Glomerular visceral epithelial cell (primary cell): ENCODE results near the gene GTSF1L.

Experiments used
- DNase-seq: peaks from one replicate; pipeline ENCODE4 v3.0.0-alpha.2; 2016; ENCODE audit errors: extremely low spot score

Gene GTSF1L

DNA sequence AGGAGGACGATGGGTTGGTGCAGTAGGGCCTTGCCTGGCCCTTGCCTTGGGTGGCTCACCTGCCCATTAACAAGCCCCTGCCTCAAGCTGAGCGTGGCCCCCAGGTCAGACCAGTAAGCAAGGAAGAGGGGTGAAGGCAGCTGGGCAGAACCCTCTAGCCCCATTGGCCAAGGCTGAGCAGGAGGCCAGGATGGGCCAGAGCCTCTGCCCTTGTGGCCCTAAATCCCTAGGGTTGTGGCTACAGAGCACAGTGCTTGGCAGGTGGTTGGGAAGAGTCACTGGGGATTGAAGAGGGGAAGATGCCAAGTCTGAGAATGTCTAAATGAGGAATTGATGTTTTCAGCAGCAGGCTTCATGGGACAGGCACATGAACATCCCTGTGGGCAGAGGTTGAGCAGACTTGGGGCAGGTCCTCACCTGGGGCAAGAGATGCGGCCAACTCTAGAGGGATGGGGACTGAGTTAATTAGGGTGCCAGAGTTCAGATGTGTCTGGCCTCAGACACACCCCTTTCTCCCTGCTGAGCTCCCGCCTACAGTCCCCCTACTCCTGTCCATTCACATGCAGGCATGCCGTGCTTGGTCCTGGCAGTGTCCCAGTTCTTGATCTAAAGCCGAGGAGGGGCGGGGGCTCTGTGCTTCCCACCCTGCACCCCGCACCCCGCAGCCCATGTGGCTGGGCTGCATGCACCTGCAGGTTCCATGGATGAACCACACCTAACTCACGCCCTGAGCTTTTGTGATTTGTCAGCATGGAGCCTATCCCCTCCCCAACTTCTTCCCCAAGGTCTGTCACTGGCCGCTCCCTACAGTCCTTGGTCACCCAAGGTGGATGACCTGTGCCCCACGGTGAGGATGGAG lies 9.8 kb downstream of the GTSF1L start:
- no peak for DNase-seq

DNA sequence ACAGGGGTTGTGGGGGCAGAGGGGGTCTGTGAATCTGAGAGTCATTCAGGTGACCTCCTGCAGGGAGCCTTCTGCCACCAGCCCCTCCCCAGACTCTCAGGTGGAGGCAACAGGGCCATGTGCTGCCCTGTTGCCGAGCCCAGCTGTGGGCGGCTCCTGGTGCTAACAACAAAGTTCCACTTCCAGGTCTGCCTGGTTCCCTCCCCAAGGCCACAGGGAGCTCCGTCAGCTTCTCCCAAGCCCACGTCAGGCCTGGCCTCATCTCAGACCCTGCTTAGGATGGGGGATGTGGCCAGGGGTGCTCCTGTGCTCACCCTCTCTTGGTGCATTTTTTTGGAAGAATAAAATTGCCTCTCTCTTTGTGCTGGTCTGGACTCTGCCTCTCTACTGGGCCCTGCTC lies 10.7 kb downstream of the GTSF1L start:
- DNase-seq = no peak

DNA sequence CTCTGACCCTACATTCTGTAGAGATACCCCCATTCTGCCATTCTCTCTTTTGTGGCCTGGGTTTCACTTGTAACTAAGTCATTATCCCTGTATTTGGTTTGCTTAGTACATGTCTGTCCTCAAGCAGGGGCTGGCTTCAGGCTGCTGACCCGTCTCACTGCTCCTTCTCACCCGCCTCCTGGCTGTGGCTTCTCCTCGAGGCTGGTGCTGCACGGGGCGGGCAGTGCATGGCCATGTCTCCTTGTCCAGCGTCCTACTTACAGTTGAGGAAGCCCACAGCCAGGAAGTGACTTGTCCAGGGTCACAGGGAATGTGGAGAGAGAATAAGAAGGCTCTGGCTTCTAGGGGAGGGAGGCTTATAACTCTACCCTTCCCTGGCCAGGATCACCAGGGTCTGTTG lies 11.3 kb downstream of the GTSF1L start:
- no peak for DNase-seq

DNA sequence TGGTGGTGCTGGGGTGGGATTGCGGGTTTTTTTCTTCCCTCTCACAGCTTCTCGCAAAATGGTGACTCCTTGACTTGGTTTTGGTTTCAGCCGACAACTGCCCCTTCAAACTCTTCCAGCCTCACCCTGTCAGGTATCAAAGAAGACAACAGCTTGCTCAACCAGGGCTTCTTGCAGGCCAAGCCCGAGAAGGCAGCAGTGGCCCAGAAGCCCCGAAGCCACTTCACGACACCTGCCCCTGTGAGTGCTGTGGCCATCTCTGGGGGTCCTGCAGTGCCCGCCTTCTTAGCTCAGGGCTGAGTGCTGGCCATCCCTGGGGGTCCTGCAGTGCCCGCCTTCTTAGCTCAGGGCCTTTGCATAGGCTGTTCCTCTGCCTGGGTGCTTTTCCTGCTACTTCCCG lies 11.8 kb downstream of the GTSF1L start:
- no peak for DNase-seq

DNA sequence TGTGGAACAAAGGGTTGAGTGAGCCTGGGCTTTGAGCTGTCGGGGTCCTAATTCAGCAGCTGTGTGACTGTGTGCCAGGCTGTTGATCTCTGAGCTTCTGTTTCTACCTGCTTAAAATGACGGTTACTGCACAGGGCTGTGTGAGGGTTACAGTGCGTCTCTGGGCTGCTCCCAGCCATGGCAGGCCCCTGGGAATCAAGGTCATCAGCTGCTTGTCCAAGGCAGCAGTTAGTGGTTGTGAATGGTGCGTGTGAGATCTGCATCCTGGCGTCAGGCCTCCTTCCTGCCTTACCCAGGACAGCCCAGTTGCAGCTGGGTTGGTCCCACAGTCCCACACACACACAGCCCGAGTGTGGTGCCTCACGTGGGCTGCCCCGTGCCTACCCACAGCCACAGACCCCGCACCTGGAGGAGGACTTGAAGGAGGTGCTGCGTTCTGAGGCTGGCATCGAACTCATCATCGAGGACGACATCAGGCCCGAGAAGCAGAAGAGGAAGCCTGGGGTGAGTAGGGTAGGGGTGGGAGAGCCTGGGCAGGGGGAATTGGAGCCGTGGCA lies 15.6 kb downstream of the GTSF1L start:
- no peak for DNase-seq

DNA sequence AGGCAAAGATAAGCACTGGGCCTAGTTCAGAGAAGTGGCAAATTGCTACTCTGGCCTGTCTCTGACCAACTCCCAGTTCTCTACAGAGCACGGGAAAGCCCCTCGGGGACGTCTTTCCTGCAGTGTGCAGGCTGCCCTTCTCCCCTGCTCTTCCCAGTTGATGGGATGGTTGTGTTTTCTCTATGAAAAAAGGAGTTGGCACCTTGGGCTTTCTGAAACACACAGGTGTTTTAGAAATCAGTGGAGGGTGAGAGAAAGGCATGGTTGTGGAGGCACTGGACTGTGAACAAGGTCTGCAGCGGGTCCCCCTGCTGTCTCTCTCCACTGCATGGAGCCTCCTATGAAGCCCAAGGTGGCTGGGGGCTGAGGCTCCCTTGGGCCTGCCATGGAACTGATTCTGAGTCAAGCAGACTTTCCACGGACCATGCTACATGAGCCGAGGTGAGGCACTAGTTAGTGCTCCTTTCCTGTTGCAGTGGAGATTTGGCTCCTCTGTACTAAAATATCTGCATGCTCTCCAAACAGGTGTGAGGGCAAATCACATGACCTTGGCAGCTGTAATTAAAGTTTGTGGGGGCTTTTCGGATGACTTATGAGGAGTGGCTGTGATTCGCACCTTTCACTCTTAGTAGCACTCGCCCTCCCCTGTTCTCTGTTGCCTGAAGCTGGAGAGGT lies 16.3 kb downstream of the GTSF1L start:
- no peak for DNase-seq

DNA sequence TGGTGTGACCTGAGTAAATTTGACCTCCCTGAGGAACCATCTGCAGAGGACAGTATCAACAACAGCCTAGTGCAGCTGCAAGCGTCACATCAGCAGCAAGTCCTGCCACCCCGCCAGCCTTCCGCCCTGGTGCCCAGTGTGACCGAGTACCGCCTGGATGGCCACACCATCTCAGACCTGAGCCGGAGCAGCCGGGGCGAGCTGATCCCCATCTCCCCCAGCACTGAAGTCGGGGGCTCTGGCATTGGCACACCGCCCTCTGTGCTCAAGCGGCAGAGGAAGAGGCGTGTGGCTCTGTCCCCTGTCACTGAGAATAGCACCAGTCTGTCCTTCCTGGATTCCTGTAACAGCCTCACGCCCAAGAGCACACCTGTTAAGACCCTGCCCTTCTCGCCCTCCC lies 24.3 kb downstream of the GTSF1L start:
- no peak for DNase-seq

DNA sequence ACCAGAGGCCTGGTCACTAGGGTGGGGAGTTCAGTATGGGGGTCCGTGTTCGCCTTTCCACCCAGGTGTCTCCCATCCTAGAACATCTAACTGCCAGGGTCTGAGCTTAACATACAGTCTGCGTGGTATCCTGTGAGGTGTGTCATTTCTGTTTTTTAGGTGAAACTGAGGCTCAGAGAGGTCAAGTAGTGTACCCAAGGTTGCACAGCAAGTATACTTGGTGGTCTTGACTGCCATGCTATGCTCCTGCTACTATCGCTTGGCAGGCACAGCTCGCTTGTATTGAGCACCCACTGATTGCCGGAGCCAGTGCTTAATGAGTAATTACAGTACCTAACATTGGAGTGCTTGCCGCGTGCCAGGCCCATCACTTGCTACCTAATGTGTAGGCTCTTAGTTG lies 26.2 kb downstream of the GTSF1L start:
- no peak for DNase-seq

DNA sequence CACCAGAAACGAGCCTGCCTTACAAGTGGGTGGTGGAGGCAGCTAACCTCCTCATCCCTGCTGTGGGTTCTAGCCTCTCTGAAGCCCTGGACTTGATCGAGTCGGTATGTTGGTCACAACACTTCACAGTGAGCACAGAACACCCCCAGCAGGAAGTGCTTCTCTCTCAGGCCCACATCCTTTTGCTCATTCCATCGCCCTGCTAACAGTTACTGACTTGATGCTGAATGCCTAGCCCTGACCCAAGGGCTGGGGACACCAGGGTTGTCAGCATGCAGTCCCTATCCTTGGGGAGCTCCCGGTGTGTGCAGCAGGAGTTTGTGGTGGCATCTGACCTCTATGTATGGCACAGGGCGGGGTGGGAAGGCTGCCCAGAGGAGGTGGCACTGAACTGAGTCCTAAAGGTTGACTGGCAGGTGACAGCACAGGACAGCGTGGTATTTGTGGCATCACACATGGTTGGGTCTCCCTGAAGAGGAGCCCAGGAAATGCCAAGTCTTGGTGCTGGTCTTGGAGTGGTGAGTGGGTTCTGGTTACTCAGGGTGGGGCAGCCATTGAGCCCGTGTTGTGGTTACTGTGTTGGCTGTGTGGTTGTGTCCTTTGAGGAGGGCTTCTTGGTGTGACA lies 26.7 kb downstream of the GTSF1L start:
- no peak for DNase-seq

DNA sequence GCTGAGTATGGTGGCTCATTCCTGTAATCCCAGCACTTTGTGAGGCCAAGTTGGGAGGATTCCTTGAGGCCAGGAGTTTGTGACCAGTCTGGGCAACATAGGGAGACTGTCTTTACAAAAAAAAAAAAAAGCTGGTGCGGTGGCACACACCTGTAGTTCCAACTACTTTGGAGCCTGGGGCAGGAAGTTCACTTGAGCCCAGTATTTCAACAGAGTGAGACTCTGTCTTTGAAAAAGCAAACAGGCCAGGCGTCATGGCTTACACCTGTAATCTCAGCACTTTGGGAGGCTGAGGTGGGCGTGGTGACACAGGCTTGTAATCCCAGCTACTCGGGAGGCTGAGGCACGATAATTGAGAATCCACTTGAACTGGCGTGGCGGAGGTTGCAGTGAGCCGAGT lies 31.2 kb downstream of the GTSF1L start:
- DNase-seq = no peak

DNA sequence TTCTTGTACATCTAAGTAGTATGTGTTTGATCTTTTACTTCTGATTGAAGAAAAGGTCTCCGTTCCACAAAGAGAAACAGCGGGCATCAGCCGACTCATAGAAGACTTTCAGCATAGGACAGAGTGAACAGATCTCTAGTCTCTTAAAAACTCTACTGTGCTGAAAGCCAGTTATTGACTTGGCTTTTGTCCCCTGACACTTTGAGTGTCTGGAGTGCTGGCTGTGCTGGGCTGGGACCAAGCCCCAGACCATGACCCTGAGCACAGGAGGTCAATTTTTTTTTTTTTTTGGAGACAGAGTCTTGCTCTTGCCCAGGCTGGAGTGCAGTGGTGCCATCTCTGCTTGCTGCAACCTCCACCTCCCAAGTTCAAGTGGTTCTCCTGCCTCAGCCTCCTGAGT lies 32.0 kb downstream of the GTSF1L start:
- no peak for DNase-seq

DNA sequence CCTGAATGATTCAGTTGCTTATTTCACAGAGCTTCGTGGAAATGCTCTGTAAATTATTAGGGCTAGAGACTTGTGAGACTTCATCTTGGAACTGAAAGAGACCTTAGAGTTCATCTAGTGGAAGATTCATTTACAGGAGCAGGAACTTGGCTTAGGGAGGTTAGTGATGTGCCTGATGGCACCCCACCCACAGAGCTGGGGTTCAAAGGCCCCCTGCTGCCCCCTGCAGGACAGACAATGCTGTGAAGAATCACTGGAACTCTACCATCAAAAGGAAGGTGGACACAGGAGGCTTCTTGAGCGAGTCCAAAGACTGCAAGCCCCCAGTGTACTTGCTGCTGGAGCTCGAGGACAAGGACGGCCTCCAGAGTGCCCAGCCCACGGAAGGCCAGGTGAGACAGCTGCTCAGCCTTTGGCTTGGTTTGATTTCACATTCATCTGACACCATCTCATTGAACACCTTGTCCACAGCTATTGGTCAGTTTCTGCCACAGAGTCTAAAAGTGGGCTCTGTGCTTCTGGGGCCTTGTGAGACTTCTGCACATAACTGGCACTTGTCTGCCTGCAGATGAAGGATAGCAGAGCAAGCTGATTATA lies 34.8 kb downstream of the GTSF1L start:
- DNase-seq = peak; percentile 65

DNA sequence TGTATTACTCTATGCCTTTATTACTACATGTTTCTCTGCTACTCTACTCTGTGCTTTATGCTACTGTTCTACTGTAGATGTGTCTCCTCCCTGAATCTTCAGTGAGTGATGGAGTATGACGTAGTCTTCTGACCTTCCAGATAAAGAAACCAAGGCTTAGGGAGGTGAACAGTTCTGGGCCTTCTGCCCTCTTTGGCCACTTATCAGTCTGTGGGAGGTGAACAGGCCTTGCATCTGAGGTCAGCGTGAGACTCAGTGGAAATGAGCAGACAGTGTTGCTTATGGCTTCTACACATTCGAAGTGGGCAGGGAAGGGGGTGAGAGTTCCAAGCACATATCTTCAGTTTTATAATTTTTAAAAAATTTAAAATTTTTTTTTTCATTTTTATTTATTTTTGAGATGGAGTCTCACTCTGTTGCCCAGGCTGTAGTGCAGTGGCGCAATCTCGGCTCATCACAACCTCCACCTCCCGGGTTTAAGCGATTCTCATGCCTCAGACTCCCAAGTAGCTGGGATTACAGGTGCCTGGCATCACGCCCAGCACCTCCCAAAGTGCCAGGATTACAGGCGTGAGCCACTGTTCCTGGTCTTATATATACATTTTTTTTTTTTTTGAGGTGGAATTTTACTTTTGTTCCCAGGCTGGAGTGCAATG lies 35.7 kb downstream of the GTSF1L start:
- no peak for DNase-seq

DNA sequence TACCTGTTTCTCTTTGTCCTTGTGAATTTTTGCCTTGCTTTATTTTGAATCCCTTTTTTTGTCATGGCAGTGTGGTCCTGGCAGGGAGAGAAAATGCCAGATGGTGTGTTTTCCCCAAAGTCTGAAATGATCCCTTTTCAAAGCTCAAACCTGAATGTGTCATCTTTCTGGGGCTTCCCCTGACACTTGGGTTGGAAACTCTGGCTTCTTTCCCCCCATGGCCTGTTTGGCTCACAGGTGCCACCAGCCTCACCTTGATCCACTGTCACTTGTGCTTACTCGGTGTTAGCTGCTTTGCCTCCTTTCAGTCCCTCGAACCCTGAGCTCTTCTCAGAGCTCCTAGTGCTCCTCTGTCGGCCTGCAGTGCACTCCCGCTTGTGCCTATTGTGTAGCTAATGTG lies 37.6 kb downstream of the GTSF1L start:
- no peak for DNase-seq

DNA sequence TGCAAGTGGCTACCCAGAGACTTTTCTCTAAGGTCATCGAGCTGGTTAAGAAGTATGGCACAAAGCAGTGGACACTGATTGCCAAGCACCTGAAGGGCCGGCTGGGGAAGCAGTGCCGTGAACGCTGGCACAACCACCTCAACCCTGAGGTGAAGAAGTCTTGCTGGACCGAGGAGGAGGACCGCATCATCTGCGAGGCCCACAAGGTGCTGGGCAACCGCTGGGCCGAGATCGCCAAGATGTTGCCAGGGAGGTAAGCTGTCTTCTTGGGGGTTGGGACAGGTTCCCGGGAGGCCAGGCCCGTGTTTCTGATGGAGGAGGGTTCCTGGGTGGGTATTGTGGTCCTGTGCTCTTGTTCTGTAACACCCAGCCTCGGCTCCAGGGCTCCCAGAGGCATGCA lies 40.0 kb downstream of the GTSF1L start:
- no peak for DNase-seq

DNA sequence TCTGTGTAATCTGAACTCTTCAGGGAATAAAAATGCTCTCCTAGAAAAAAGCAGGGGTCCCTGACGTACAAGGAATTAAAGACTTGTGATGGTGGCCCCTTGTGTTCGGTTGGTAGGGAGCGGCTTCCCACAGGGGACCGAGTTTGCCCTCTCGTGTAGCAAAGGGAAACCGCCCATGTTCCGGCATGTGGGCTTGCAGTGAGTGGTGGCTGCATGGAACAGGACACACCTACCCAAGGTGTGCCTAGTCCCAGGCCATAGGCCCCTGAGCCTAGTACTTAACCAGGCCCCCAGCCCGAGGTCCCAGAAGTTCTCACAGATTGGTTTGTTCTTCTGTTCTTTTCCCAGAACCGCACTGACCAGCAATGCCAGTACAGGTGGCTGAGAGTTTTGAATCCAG lies 44.4 kb downstream of the GTSF1L start:
- DNase-seq = no peak

DNA sequence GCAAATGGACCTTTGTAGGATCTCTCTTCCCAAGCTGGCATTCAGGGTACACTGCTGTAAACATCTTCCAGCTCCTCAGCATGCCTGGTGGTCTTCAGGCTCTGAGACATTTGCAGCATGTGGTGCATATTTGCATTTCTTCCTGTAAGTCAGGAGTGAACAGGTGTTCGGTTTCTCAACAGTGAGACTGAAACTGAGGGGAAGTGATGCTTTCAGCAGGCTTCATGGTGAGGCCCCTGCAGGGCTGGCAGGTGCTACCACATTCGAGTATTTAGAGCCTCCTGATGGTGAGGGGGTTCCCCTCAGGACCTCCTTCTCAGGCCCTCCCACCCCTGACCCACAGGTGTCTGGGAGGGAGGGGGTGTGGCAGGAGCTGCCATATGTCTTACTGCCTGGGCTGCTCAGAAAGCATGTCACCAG lies 44.8 kb downstream of the GTSF1L start:
- DNase-seq = no peak

DNA sequence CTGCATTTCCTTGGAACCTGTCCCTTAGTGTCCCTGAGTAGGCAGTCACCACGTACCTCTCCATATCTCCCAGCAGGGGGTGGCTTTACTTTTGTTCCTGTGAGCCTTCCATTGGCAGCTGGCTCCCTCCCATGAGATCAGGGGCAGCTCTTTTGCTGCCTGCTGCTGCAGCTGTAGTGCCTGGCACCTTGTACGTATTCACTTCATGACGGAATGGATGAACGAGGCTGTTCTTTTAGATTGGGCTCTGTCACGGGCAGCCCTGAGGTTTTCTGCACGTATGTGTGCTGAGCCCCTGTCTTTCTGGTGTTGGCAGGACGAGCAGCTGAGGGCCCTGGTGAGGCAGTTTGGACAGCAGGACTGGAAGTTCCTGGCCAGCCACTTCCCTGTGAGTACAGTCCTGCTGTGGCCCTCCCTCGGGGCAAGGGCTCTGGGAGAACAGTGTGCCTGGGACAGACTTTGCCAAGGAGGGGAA lies 45.3 kb downstream of the GTSF1L start:
- no peak for DNase-seq

DNA sequence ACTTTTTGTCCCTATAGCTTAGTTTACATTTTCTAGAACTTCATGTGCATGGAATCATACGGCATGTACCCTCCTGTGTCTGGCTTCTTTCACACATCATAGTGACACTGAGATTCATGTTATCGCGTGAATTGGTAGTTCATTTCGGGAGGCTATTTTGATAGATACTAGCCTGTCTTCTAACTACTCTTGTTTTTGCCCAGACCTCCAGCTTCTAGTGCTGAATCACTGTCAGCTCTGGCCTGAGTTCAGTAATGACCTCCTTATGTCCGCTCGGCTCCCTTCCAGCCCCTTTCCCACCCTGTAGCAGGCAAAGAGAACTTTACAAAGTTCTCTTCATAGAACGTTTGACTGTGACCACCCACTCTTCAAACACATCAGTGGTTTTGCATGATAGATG lies 45.8 kb downstream of the GTSF1L start:
- DNase-seq = no peak

DNA sequence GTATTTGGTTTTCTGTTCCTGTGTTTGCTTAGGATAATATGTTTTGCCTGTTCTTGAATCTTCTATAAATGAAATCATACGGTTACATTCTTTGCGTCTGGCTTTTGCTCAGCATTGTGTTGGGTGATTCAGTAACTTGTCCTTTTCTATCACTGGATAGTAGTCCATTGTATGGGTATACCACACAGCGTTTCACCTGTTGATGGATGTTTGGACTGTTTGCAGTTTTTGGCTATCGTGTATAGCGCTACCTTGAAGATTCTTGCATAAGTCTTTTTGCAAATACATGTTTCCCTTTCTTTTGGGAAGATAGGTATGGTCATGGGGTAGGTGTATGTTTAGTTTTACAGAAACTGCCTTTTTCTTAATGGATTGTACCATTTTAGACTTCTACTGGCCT lies 50.4 kb downstream of the GTSF1L start:
- DNase-seq = no peak
